HL-60 (cell line): Measurements from ENCODE around the gene WLS.

Experiments
- CTCF ChIP-seq: IDR thresholded peaks from one replicate; pipeline ENCODE4 v1.5.1; 2011; ENCODE audit warnings: low read length, control low read depth, inconsistent platforms; ENCODE audit not compliant: insufficient read depth
- GABPA ChIP-seq: IDR thresholded peaks from 2 replicates; pipeline ENCODE4 v1.6.1; 2012; ENCODE audit warnings: low read depth
- POLR2AphosphoS5 ChIP-seq: IDR thresholded peaks from 2 replicates; pipeline ENCODE4 v1.6.1; 2012; ENCODE audit warnings: low read depth

- TF ChIP-seq CTCF = no peak
- TF ChIP-seq GABPA = no peak
- TF ChIP-seq POLR2AphosphoS5 = no peak
Observed at GRCh38 chr1:68230484-68230802, 1.9 kb downstream of the WLS start.
